ENCODE results near the gene HLA-G.
"Not testable (repeated sequence)": the region's sequence is repeated elsewhere in the genome, so short reads cannot be mapped to it uniquely, and the experiment has no call there.

HLA-G gene

GRCh38 chr6:29870104-29870503 is 42.5 kb downstream of the HLA-G start:
- no peak for DNase-seq (ENCODE audit: low read depth in 2 of 2)

- no peak for DNase-seq (ENCODE audit: low read depth in 2 of 2)
These were observed 45.2 kb downstream of the HLA-G start for GRCh38 chr6:29872791-29873190.

- DNase-seq (ENCODE audit: low read depth in 2 of 2): no peak
These were observed 47.6 kb downstream of the HLA-G start for GRCh38 chr6:29875257-29875656.

GRCh38 chr6:29875734-29876133 is 48.1 kb downstream of the HLA-G start:
- DNase-seq (ENCODE audit: low read depth in 2 of 2): not testable (repeated sequence)
